Endothelial cell of umbilical vein (primary cell): ENCODE results near the gene BABAM2.

Source experiments
- CTCF ChIP-seq, 2 donors: IDR thresholded peaks; 1 replicate in 1 of 2; 2 replicates in 1 of 2; pipeline ENCODE4 v1.5.1; 2011; ENCODE audit warnings: low read length in 2 of 2, mild to moderate bottlenecking in 2 of 2, moderate library complexity in 2 of 2, control low read depth in 1 of 2, inconsistent platforms in 1 of 2, low read depth in 1 of 2; ENCODE audit not compliant: insufficient read depth in 1 of 2; ENCODE audit errors: extremely low read depth in 1 of 2
- EZH2 ChIP-seq: IDR thresholded peaks from 2 replicates; pipeline ENCODE4 v1.6.1; 2012; ENCODE audit warnings: borderline replicate concordance, low read depth, mild to moderate bottlenecking, moderate library complexity, low read length, inconsistent platforms; ENCODE audit not compliant: severe bottlenecking
- GATA2 ChIP-seq: IDR thresholded peaks from 2 replicates; pipeline ENCODE4 v1.7.0; 2011; ENCODE audit warnings: low read depth, mild to moderate bottlenecking, moderate library complexity, mixed read lengths, low read length; ENCODE audit not compliant: insufficient read length, insufficient read depth
- JUN ChIP-seq: IDR thresholded peaks from 2 replicates; pipeline ENCODE4 v1.6.1; 2011; ENCODE audit warnings: borderline replicate concordance, low read depth; ENCODE audit not compliant: insufficient read length, insufficient read depth
- MAX ChIP-seq: IDR thresholded peaks from 2 replicates; pipeline ENCODE4 v1.6.1; 2011; ENCODE audit not compliant: insufficient read depth, insufficient read length
- POLR2A ChIP-seq: IDR thresholded peaks from 2 replicates; pipeline ENCODE4 v1.6.1; 2012; ENCODE audit warnings: low read depth, mild to moderate bottlenecking, control low read depth, low read length
- POLR2AphosphoS5 ChIP-seq: IDR thresholded peaks from 2 replicates; pipeline ENCODE4 v1.6.1; 2012; ENCODE audit warnings: low read depth, mild to moderate bottlenecking, control low read depth, low read length, moderate library complexity; ENCODE audit not compliant: insufficient read depth

- TF ChIP-seq EZH2 (no peak), POLR2A (no peak), CTCF (IDR thresholded peaks at IDR 0.05; ENCODE audit: extremely low read depth in 1 of 2, insufficient read depth in 1 of 2, low read depth in 1 of 2, low read length in 2 of 2) (no peak), GATA2 (no peak), POLR2AphosphoS5 (no peak), JUN (no peak), MAX (no peak)
These were observed 390.1 kb downstream of the BABAM2 start for GRCh38 chr2:28280619-28281018.
